GM23338 (cell line): ENCODE measurements around the gene IBSP.

Source experiments
- CTCF ChIP-seq, 2 experiments: fragments of 200-600 bp in 1 of 2; sonication (generic) in 1 of 2; conservative IDR thresholded peaks; 2 replicates each; pipeline versions ENCODE4 v1.5.1 to v1.6.1; 2016 to 2017; ENCODE audit warnings: antibody characterized with exemption in 2 of 2, low read depth in 2 of 2, mild to moderate bottlenecking in 2 of 2, moderate library complexity in 1 of 2
- EZH2 ChIP-seq: fragments of 200-600 bp; sonication (generic); IDR thresholded peaks from one replicate; pipeline ENCODE4 v1.8.0; 2017; ENCODE audit warnings: antibody characterized with exemption, mild to moderate bottlenecking, low read depth; ENCODE audit not compliant: unreplicated experiment
- POLR2AphosphoS5 ChIP-seq: IDR thresholded peaks from 2 replicates; pipeline ENCODE4 v1.6.1; 2016; ENCODE audit warnings: antibody characterized with exemption, low read depth
- REST ChIP-seq: IDR thresholded peaks from one replicate; pipeline ENCODE4 v1.6.1; 2018; ENCODE audit warnings: antibody characterized with exemption; ENCODE audit not compliant: unreplicated experiment

GRCh38 chr4:87835743-87836142 is 36.4 kb downstream of the IBSP start:
- TF ChIP-seq CTCF (conservative IDR thresholded peaks at IDR 0.05; ENCODE audit: low read depth in 2 of 2) (no peak), POLR2AphosphoS5 (no peak), EZH2 (no peak), REST (no peak)
